OCI-LY7 (cell line): ENCODE measurements around the gene PDYN. TPM values are rescaled to one million over a fixed set of nuclear protein-coding genes. Genes with fewer than 3 reads are reported as not detected.

Experiments
- BruUV-seq: library from RNA; stranded (reverse); fragments of 400-500 nt; replicated peaks from 2 replicates; lab custom pipeline; 2021; lab: Mats Ljungman, UMichigan
- CTCF ChIA-PET: fragments of 300-600 bp; sonication (Branson Sonifier 250); formaldehyde crosslinking; loops from one replicate; lab custom pipeline; 2022; ENCODE audit warnings: antibody characterized with exemption; ENCODE audit not compliant: unreplicated experiment; lab: Charles Lee
- POLR2A ChIA-PET: fragments of 300-600 bp; sonication (Branson Sonifier 250); formaldehyde crosslinking; loops from one replicate; lab custom pipeline; 2022; ENCODE audit warnings: antibody characterized with exemption; lab: Charles Lee
- DNase-seq: peaks from one replicate; pipeline ENCODE4 v3.0.0-alpha.2; 2015; ENCODE audit warnings: low spot score
- H2AFZ ChIP-seq: fragments of 200-600 bp; sonication (generic), shearing (Covaris generic); 2 replicates; pipeline ENCODE4 v1.6.1; 2014; ENCODE audit warnings: mild to moderate bottlenecking, antibody characterized with exemption, low read length, moderate library complexity
- H3K27ac ChIP-seq: fragments of 200-600 bp; sonication (generic); 2 replicates; pipeline ENCODE4 v1.5.1; 2014; ENCODE audit warnings: mixed run types, low read depth, mild to moderate bottlenecking, moderate library complexity, low read length, inconsistent platforms; ENCODE audit not compliant: poor library complexity, severe bottlenecking
- H3K36me3 ChIP-seq: fragments of 200-600 bp; sonication (generic); 2 replicates; pipeline ENCODE4 v1.6.1; 2014; ENCODE audit warnings: mild to moderate bottlenecking, antibody characterized with exemption, low read length, moderate library complexity, mixed read lengths; ENCODE audit not compliant: insufficient read depth
- H3K4me1 ChIP-seq: fragments of 200-600 bp; sonication (generic); 2 replicates; pipeline ENCODE4 v1.5.1; 2014; ENCODE audit warnings: mild to moderate bottlenecking, low read length; ENCODE audit not compliant: insufficient read depth, poor library complexity, severe bottlenecking
- H3K4me2 ChIP-seq: fragments of 200-600 bp; sonication (generic); 2 replicates; pipeline ENCODE4 v1.6.1; 2014; ENCODE audit warnings: mild to moderate bottlenecking, low read length
- H3K4me3 ChIP-seq: fragments of 200-600 bp; sonication (generic); 2 replicates; pipeline ENCODE4 v1.5.1; 2014; ENCODE audit warnings: mild to moderate bottlenecking, low read depth, low read length; ENCODE audit not compliant: poor library complexity, severe bottlenecking
- H3K79me2 ChIP-seq: fragments of 200-600 bp; sonication (generic); 2 replicates; pipeline ENCODE4 v1.6.1; 2016; ENCODE audit warnings: low read depth, mild to moderate bottlenecking, low read length, moderate library complexity, mixed read lengths; ENCODE audit not compliant: insufficient read depth
- H3K9me2 ChIP-seq: fragments of 200-600 bp; sonication (generic); 2 replicates; pipeline ENCODE4 v1.6.1; 2016; ENCODE audit warnings: mild to moderate bottlenecking, low read length, mixed read lengths; ENCODE audit not compliant: insufficient read depth
- H3K9me3 ChIP-seq: fragments of 200-600 bp; sonication (generic); 2 replicates; pipeline ENCODE4 v1.6.1; 2014; ENCODE audit warnings: mild to moderate bottlenecking, mixed run types, low read length, mixed read lengths
- H4K20me1 ChIP-seq: fragments of 200-600 bp; sonication (generic); 2 replicates; pipeline ENCODE4 v1.6.1; 2014; ENCODE audit warnings: mild to moderate bottlenecking, antibody characterized with exemption, low read length, moderate library complexity, mixed read lengths; ENCODE audit not compliant: insufficient read depth
- EZH2phosphoT487 ChIP-seq: fragments of 200-600 bp; sonication (generic); IDR thresholded peaks from 2 replicates; pipeline ENCODE4 v1.6.1; 2018; ENCODE audit warnings: low read depth, borderline replicate concordance, mild to moderate bottlenecking, mixed run types, antibody characterized with exemption, low read length, moderate library complexity, mixed read lengths
- intact Hi-C: fragments of 100-400 bp; cut with micrococcal nuclease; formaldehyde crosslinking; loops from one replicate; pipeline ENCODE4 v1.10.0; 2022; ENCODE audit not compliant: unreplicated experiment
- total RNA-seq, 2 experiments: library from RNA; depleted of rRNA in 1 of 2; stranded (reverse); fragments of >200 nt in 1 of 2; shearing (Covaris generic) in 1 of 2; gene quantifications; 2 replicates each; pipeline ENCODE4 v1.2.3, GENCODE V29; 2014 to 2022
- TF ChIP-seq, protein P1 (sequence below): fragments of 200-600 bp; sonication (generic); conservative IDR thresholded peaks from 2 replicates; pipeline ENCODE4 v1.5.1; 2014; ENCODE audit warnings: mild to moderate bottlenecking, antibody characterized with exemption, low read length, moderate library complexity, mixed read lengths

The PDYN gene
- total RNA-seq, 2 experiments from 2014 or later, result not detected

DNA sequence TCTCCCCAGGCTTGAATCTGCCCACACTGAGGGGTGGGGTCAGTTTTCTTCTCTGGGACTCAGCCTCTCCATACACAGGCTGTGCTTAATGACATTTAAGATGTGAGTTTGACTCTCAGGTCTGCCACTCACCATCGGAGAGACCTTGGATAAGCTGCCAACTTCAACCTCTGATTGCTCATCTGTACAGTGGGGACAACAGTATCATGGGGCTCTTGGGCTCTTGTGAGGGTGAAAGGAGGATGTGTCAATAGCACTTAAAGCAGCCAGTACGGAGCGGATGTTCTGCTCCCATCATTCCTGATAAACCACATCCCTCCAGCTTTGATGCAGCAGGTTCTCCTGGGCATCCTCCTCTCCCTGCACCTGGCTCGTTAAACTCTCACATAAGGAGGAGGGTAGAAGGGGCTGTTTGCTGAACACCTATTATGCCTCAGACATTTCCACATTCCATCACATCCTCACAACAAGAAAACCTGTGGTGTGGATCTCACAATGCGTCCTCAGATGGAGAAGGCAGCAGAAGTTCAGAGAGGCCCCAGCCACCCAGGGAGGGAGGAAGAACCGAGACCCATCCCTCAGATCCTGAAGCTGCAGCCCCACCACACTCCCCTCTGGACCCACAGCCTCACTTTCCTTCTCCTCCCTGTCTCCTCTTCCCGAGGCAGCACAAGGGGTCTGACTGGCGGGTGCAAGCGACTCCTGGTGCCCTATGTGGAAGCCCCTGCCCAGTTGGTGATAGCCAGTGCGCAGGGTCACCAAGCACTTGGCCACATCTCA is 1.9 kb upstream of the PDYN start:
- intact Hi-C loops, result no loop called here
- Histone ChIP-seq H3K36me3 (no peaks in the 10 kb centered on the region), H4K20me1 (no peaks in the 10 kb centered on the region), H3K79me2 (no peaks in the 10 kb centered on the region), H3K9me3 (no peaks in the 10 kb centered on the region), H3K4me2 (no peak overlapping the region), H3K9me2 (no peaks in the 10 kb centered on the region), H3K4me1 (no peaks in the 10 kb centered on the region), H2AFZ (no peak overlapping the region), H3K4me3 (no peak overlapping the region), H3K27ac (no peak overlapping the region)
- ChIA-PET POLR2A (no interaction called here), CTCF (no interaction called here)
- DNase-seq, result no peak
- TF ChIP-seq, protein P1, sequence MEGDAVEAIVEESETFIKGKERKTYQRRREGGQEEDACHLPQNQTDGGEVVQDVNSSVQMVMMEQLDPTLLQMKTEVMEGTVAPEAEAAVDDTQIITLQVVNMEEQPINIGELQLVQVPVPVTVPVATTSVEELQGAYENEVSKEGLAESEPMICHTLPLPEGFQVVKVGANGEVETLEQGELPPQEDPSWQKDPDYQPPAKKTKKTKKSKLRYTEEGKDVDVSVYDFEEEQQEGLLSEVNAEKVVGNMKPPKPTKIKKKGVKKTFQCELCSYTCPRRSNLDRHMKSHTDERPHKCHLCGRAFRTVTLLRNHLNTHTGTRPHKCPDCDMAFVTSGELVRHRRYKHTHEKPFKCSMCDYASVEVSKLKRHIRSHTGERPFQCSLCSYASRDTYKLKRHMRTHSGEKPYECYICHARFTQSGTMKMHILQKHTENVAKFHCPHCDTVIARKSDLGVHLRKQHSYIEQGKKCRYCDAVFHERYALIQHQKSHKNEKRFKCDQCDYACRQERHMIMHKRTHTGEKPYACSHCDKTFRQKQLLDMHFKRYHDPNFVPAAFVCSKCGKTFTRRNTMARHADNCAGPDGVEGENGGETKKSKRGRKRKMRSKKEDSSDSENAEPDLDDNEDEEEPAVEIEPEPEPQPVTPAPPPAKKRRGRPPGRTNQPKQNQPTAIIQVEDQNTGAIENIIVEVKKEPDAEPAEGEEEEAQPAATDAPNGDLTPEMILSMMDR, result no peak
- no TSS peak for BruUV-seq

DNA sequence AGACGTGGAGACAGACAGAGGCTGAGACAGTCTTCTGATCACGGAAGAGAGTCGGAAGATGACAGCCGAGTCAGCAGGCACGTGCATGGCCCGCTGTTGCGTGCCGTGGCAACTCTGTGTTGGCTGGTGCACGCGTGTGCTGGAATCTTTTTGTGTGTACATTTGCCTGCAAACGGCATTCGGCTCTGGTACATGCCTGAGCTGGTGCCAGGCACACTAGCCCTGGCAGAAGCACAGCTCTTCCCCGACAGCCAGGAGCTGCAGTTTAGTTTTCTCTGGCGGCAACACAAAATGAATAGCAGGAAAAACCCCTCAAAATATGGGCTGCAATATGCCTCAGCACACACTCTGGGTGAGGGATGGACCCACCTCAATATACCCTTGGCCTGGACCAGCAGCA is 769 bp upstream of the PDYN start:
- H3K27ac ChIP-seq, result no peak overlapping the region
- TF ChIP-seq, protein P1, result no peak
- no peak for TF ChIP-seq EZH2phosphoT487
- DNase-seq, result no peak
- no peaks in the 10 kb centered on the region for H3K9me3 ChIP-seq
- BruUV-seq, result no TSS peak
- H3K79me2 ChIP-seq, result no peaks in the 10 kb centered on the region
- H3K9me2 ChIP-seq, result no peaks in the 10 kb centered on the region
- H4K20me1 ChIP-seq, result no peaks in the 10 kb centered on the region
- no peak overlapping the region for H3K4me3 ChIP-seq
- no peaks in the 10 kb centered on the region for H3K4me1 ChIP-seq
- H3K36me3 ChIP-seq, result no peaks in the 10 kb centered on the region
- H2AFZ ChIP-seq, result no peak overlapping the region
- intact Hi-C loops, result no loop called here
- ChIA-PET CTCF (no interaction called here), POLR2A (no interaction called here)
- H3K4me2 ChIP-seq, result no peak overlapping the region

DNA sequence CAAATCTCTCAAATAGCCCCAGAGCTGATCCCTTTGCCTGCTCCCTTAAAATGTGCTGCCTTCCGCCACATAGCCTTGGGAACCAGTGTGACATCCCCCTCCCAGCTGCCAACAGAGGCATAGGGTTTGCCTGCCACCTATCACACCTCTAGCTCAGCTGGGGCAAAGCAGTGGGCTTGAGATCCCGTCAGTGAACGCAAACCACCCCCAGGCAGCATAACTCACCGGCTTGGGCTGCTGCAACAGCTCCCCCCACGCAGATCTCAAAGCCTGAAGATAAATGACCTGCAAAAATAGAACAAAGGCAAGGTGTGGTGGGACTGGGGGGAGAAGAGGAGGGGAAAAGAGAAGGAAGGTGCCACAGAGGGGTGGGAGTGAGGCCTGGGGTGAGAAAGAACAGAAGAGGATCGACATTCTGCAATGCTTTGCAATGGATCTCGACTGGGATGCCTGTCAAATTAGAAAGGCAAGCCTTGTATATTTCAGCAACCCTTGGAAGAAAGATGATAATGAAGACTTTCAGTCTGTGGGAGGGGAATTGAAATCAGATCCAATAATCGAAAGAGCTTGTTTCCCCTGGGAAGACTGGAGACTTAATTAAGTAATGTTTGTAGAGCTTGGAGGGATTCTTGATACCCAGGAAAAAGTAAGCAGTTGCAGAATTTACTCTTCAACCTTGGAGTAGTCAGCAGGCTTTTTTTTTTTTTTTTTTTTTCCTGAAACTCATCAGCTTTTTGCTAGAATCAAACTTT is 1.3 kb downstream of the PDYN start:
- Histone ChIP-seq H3K36me3 (no peaks in the 10 kb centered on the region), H3K4me1 (no peaks in the 10 kb centered on the region), H2AFZ (no peak overlapping the region), H3K9me2 (no peaks in the 10 kb centered on the region), H3K9me3 (no peaks in the 10 kb centered on the region), H3K4me3 (no peak overlapping the region), H3K4me2 (no peak overlapping the region), H4K20me1 (no peaks in the 10 kb centered on the region), H3K27ac (no peak overlapping the region), H3K79me2 (no peaks in the 10 kb centered on the region)
- BruUV-seq, result no TSS peak
- TF ChIP-seq, protein P1, result no peak
- no peak for TF ChIP-seq EZH2phosphoT487
- no peak for DNase-seq
- POLR2A ChIA-PET, result interaction anchor here (0.7 kb wide), 1 partner anchor 170 kb away, joined by 4 read pairs; no protein-coding TSS in a partner anchor
- CTCF ChIA-PET, result no interaction called here
- intact Hi-C loops, result no loop called here
